H4 (cell line): ENCODE measurements around the gene NLRC3. TPM values are rescaled to one million over a fixed set of nuclear protein-coding genes. Genes with fewer than 3 reads are reported as not detected.
"Not testable (repeated sequence)": the region's sequence is repeated elsewhere in the genome, so short reads cannot be mapped to it uniquely, and the experiment has no call there.

Experiments used
- DNase-seq: peaks from one replicate; pipeline ENCODE4 v3.0.0-alpha.2; 2015; ENCODE audit warnings: low spot score
- total RNA-seq: library from RNA; depleted of rRNA; stranded (reverse); fragments of >200 nt; shearing (Covaris generic); gene quantifications from 2 replicates; pipeline ENCODE4 v1.2.3, GENCODE V29; 2014; rRNA removed

Gene NLRC3, protein sequence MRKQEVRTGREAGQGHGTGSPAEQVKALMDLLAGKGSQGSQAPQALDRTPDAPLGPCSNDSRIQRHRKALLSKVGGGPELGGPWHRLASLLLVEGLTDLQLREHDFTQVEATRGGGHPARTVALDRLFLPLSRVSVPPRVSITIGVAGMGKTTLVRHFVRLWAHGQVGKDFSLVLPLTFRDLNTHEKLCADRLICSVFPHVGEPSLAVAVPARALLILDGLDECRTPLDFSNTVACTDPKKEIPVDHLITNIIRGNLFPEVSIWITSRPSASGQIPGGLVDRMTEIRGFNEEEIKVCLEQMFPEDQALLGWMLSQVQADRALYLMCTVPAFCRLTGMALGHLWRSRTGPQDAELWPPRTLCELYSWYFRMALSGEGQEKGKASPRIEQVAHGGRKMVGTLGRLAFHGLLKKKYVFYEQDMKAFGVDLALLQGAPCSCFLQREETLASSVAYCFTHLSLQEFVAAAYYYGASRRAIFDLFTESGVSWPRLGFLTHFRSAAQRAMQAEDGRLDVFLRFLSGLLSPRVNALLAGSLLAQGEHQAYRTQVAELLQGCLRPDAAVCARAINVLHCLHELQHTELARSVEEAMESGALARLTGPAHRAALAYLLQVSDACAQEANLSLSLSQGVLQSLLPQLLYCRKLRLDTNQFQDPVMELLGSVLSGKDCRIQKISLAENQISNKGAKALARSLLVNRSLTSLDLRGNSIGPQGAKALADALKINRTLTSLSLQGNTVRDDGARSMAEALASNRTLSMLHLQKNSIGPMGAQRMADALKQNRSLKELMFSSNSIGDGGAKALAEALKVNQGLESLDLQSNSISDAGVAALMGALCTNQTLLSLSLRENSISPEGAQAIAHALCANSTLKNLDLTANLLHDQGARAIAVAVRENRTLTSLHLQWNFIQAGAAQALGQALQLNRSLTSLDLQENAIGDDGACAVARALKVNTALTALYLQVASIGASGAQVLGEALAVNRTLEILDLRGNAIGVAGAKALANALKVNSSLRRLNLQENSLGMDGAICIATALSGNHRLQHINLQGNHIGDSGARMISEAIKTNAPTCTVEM
- not detected in 2 replicates for total RNA-seq

DNA sequence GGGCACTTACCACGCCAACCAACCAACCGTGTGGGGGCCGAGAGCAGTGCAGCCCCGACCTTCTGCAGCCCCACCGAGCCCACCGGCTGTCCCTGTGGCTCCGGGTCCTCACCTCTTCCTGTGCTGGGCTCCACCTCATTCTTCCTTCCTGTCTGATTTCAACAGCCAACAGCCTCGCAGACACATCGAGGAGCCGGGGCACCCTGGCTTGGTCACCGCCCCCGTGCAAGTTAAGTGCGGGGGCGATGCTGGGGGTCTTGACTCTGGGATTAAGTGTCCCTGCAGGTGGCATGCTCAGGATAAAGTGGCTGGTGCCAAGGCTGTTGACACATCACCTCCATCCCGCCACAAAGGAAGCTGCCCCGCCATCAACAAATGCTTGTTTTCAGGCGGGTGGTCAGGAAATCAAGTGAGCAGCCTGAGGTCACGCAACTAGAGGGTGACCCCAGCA is at the start of gene NLRC3:
NLRC3 (minus strand) TSS at position 102 of the 451 bp plus-strand sequence. CDS start 12,367 bp downstream, outside the sequence.
- DNase-seq, result no peak

DNA sequence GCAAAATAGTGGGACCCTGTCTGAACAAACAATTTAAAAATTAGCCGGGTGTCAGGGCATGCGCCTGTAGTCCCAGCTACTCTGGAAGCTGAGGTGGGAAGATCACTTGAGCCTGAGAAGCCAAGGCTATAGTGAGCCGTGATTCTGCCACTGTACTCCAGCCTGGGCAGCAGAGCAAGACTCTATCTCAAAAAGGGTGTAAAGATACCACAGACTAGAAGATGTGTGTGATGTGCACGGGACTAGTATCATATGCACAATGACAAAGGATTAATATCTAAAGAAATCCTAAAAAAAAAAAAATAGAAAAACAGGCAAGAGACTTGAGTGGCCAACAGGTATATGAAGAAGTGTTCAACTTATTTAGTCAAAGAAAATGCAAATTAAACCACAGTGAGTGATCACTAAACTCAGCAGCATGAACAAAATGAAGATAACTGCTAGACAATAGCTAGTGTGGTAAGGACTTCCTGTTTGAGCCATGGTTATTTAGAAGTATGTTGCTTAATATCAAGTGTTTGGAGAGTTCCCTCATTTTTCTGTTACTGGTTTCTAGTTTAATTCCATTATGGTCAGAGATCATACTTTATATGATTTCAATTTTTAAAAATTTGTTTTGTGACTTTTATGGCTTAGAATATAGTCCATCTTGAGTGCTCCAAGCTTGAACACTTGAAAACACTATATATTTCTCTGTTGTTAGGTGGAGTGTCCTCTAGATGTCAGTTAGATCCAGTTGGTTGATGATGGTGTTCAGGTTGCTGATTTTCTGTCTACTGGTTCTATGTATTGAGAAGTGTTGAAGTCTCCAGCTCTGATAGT is 48.9 kb upstream of the NLRC3 start:
- DNase-seq, result no peak

DNA sequence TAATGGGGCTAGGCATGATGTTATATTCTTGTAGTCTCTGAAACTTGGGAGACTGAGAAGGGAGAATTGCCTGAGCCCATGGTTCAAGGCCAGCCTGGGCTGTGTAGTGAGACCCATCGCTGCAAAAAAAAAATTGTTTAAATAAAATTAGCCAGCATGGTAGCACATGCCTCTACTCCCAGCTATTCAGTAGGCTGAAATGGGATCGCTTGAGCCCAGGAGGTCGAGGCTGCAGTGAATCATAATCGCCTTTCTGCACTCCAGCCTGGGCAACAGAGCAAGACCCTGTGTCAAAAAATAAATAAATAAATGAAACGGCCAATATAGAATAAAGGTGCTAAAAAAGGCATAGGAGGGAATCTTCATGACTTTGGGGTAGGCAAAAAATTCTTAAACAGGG is 48.1 kb upstream of the NLRC3 start:
- DNase-seq, result no peak

DNA sequence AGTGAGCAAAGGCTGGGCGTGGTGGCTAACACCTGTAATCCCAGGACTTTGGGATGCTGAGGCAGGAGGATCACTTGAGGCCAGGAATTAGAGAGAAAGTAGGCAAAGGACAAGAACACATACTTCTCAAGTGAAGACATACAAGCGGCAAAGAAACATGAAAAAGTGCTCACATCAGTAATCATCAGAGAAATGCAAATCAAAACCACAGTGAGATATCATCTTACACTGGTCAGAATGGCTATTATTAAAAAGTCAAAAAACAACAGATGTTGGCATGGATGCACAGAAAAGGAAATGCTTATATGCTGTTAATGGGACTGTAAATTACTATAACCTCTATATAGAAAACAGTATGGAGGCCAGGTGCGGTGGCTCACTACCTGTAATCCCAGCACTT is 46.4 kb upstream of the NLRC3 start:
- DNase-seq, result no peak

DNA sequence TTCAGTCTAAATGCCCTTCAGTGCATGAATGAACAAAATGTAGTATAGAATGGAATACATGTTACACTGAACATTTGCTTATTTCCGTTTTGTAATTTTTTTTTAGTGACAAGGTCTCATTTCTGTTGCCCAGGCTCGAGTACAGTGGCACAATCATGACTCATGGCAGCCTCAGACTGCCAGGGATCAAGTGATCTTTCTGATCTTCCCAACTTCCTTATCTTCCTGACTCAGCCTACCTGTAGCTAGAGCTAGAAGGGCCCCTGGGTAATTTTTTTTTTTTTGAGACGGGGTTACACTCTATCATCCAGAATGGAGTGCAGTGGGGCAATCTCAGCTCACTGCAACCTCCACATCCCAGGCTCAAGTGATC is 41.6 kb upstream of the NLRC3 start:
- DNase-seq, result no peak

DNA sequence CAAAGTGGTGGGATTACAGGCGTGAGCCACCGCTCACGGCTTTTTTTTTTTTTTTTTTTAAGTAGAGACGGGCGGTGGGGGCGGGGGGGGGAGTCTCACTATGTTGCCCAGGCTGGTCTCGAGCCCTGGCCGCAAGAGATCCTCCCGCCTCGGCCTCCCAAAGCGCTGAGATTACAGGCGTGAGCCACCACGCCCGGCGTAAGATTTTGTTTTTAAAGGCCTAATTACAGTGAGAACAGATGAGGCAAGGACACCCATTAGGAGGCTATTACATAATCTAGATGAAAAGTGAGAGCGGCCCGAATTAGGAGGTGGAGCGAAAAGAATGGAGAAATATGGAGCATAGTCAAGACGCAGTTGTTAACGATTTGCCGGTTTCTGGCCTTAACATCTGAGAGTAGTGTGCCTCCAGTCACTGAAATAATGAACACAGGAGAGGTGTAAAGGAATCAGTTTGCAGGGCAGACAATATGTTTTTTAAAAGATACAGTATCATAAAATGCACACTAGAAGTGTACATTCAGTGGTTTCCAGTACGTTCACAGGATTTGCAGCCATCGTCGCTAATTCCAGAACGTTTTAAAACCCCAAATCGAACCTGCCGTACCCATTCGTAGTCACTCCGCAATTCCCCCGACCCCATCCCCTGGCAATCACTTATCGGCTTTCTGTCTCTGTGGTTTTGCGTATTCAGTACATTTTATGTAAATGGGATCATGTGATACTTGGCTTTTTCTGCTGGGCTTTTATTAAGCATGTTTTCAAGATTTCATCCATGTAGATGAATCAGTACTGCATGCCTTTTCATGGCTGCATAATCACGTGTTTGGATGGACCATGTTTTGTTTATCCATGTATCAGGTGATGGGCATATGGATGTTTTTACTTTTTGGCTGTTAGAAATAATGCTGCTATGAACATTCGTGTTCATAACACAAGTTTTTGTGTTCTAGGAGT is 35.6 kb upstream of the NLRC3 start:
- DNase-seq, result no peak

DNA sequence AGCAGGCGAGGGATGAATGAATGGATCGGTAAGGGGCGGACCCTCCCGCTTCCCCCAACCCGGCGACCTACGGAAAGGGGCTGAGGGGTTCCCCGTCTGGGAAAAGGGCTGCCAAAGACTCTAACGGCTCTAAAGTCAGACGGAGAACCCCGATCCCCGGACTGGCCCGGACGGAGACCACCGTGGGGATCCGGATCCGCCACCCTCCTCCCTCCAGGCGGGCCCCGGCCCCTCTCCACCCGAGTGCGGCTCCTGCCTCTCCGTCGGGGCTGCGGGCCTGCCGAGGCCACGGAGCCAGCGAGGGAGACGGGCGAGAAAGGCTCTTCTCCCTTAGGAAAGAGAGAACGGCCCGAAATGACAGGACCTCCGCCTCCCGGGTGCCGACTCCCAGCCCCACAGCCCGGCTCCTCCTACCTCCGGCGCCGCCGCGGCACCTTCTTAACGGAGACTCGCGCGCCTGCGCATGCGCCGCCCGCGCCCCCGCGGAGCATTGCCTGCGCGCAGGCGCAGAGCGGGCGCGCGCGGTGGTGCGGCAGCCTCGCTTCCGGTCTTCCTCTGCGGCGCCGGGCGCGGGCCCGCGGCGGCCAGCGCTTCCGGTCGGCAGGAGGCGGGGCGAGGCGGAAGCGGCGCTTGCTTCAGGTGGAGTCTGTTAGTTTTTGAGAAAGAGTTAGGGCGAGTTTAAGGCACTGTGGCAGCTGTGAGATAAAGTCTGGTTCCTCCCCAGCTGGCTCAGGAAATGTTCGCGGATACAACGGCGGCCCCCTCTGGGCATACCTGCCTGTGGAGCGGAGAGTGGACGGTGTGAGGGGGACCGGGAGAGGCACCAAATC is 34.2 kb upstream of the NLRC3 start, which contains the start of gene SLX4:
SLX4 (minus strand) TSS at position 461 of the 830 bp plus-strand sequence. CDS start 2,642 bp downstream, outside the sequence.
- peak; percentile 83 for DNase-seq

DNA sequence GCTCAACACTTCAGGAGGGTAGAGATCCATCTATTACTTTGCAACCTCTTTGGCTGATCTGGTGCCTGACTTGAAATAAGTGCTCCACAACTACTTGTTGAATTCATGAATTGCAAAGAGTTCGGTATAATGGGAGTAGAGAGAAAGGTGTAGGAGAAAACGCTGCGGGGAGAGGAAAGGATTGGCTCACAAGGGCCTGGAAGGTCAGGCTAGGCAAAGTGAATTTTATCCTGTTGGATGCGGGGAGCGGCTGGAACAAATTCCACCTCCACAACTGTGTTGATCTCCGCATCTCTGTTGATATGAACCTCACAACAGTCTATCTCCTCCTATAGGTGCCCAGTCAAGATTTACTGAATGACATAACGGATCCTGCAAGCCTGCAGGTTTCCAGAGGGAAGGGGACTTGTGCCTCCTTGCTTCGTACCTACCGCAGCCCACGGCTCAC is 33.5 kb upstream of the NLRC3 start:
- no peak for DNase-seq

DNA sequence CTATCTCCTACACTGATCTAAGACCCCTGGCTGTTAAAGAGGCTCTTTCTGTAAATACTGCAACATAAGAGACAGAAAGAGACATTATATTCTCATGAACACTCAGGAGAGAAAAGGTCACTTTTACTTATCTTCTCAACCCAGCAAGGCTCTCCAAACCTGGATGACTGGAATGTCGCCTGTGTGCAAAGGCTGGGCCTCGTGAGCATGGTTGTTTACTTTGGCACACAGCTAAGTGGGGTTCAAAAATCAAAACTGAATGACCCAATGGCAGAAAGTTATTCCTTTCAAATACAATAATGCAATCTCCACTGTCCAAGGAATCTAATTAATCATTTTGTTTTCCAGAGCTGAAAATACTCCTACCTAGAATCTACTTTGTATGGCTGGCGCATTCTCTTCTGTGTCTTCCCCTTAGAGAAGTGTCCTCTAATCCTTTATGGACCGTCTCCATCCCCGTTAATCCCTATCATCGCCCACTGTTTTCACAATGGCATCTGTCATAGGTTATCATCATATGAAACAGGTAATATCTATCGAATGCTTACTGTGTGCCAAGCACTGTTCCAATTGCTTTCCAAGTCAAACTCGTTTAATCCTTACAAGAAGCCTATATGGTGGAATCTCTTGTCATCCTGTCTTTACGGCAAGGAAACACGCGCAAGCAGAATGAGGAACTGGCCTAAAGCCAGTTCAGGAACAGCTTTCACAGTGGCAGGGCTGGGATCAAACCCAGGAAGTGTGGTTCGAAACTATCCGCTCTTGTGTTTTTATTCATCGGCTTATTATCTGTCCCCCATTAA is 32.9 kb upstream of the NLRC3 start:
- no peak for DNase-seq

DNA sequence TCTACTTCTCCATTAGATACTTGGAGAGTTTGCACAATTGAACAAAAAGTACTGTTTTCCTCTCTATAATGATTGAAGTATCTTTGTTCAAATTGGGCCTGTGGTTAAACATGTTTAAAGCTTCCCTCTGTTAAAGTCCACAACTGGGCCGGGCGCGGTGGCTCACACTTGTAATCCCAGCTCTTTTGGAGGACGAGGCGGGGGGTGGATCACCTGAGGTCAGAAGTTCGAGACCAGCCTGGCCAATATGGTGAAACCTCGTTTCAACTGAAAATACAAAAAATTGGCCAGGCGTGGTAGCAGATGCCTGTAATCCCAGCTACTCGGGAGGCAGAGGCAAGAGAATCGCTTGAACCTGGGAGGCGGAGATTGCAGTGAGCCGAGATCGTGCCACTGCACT is 31.8 kb upstream of the NLRC3 start:
- not testable (repeated sequence) for DNase-seq

DNA sequence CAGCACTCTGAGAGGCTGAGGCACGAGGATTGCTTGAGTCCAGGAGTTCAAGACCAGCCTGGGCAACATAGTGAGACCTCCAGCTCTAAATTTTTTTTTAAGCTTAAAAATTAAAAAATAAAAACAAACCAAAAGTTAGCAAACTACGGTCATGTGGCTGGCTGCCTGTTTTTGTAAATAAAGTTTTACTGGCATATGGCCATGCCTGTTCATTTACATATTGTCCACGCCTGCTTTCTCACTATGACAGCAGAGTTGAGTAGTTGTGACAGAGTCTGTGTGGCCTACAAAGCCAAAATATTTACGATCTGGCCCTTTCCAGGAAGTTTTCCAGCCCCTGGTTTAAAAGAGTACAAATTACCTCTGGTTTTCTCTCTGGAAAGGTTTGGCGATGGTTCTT is 30.9 kb upstream of the NLRC3 start:
- no peak for DNase-seq

DNA sequence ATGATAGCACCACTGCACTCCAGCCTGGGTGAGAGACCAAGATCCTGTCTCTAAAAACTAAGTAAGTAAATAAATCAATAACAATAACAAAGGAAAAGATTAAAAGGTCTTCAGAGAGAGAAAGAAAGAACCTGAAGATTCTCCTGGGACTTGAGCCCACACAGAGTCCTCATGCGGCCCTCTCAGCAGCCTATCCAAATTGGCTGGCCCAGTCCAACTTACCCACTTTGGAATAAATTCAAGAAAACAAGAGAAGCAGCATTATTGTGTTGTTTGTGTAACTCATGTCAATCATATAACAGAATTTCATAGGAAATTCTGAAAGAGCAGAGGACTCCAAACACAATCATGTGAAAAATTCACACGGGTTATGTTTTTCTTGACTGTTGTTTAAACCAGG is 30.4 kb upstream of the NLRC3 start:
- DNase-seq, result no peak

DNA sequence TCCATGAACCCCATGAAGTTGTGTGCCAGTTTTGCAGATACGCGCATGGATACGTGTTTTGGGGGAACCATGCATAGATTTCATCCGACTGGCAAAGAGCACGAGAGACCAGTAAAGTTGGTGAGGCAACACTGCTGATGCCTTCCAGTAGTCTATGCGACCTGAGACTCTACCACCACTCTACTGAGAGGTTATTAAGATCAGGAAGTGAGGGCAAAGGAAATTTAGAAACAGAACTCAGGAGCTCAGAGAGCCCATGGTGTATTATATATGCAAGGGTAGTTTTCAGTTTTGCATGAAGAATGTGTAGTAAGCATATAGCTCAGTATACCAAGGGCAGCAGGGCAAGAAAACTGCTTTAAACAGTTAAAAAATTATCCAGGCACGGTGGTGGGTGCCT is 30.0 kb upstream of the NLRC3 start:
- no peak for DNase-seq

DNA sequence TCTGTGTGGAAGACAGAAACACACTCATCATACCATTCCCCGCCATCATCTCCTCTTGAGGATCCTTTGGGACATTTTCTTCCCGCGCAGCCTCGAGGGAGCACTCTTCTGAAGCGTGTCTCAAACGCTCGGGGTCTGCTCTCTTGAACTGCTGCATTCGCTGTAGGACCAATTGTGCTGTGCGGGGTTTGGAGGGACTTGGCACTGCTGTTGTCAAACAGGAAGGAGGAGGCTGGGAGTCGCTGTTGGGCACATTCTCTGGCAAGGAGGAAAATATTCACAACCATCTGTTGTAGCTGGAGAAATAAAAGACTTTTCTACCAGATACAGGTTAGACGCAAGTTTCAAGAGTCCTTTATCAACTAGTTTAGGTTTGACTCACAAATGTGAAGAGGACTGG is 29.2 kb upstream of the NLRC3 start:
- DNase-seq, result no peak

DNA sequence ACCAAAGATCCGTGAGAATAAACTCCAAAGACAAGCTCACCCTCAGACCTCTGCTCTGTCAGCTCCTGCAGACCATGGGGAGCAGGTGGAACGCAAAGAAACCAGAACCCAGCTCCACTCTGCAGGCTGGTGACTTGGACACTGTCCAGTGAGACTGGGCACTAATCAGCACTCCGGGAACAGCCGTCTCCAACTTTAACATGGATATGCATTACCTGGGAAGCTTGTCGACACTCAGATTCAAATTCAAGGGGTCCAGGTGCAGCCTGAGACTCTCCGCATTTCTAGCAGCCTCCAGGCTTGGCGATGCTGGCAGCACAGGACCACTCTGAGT is 25.1 kb upstream of the NLRC3 start:
- no peak for DNase-seq

DNA sequence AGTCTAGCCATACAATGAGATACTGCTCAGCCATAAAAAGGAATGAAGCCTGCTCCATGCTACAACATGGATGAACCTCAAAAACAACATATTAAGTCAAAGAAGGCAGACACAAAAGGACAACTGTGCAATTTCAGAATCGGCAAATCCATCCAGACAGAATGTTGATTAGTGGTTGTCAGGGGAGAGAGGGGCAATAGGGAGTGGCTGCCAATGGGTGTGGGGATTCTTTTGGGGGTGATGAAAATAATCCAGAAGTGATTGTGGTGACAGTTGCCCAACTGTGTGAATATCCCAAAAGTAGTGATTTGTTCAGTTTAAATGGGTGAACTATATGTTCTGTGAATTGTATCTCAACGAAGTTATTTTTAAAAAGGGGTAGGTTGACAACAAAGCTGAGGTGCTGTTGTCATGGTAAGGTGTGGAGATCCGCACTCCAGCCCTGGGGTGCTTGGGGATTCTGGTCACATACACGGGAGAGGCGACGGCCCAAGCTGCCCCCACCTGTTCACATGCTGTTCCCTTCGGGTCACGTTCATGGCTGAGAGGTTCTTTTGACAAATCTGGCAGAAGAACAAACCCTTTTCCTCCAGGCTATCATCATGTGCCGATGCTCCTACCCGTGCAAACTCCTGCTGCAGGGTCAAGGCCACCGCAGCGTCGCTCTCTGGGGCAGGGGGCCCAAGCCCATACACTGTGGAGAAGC is 24.6 kb upstream of the NLRC3 start:
- no peak for DNase-seq

DNA sequence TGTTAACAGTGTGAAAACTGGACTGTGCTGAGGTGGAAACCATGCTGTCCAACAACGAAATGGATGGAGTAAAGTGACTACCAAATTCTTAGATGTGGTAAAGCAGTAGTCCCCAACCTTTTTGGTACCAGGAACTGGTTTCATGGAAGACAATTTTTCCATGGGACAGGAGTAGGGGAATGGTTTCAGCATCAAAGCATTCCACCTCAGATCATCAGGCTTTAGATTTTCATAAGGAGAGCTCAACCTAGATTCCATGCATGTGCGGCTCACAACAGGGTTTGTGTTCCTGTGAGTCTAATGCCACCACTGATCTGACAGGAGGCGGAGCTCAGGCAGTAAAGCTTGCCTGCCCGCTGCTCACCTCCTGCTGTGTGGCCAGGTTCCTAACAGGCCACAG is 22.7 kb upstream of the NLRC3 start:
- no peak for DNase-seq

DNA sequence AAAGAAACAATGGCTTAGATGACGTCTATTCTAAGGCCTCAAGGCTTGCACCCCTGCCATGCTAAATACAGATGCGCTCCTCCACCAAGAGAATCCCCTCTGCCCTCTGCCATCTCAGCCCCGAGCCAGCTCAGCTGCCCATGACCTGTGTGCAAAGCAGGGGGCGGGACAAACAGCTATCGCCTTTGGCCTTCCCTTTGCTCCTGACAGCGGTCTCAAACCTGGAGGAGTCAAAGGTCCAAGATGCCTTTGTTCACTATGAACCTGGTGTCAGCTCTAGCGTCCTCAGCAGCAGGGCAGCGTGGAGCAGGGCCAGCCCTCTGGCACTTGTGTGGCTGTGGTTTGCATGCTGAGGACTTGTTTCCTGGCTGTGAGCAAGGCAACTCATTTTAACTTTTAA is 21.9 kb upstream of the NLRC3 start:
- DNase-seq, result no peak
